ENCODE data around the gene AURKB.

DNA sequence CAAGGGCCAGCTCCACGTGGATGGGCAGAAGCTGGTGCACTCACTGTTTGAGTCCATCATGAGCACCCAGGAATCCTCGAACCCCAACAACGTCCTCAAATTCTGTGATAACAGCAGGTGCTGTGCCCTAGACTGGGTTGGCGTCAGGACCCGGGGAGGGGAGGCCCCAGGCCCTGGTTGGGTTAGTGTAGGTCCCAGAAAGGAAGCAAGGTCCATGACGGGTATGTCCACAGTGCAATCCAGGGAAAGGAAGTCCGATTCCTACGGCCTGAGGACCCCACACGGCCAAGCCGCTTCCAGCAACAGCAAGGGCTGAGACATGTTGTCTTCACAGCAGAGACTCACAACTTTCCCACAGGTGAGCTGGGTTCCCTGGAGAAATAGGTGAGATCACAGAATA, 45.9 kb upstream of the AURKB start:
- TF ChIP-seq, protein P1, sequence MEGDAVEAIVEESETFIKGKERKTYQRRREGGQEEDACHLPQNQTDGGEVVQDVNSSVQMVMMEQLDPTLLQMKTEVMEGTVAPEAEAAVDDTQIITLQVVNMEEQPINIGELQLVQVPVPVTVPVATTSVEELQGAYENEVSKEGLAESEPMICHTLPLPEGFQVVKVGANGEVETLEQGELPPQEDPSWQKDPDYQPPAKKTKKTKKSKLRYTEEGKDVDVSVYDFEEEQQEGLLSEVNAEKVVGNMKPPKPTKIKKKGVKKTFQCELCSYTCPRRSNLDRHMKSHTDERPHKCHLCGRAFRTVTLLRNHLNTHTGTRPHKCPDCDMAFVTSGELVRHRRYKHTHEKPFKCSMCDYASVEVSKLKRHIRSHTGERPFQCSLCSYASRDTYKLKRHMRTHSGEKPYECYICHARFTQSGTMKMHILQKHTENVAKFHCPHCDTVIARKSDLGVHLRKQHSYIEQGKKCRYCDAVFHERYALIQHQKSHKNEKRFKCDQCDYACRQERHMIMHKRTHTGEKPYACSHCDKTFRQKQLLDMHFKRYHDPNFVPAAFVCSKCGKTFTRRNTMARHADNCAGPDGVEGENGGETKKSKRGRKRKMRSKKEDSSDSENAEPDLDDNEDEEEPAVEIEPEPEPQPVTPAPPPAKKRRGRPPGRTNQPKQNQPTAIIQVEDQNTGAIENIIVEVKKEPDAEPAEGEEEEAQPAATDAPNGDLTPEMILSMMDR (IDR thresholded peaks at IDR 0.05; ENCODE audit: low read depth, low read length) = no peak
- no peak for TF ChIP-seq EZH2phosphoT487 (IDR thresholded peaks at IDR 0.05; ENCODE audit: low read depth)
